Right lung (tissue), 5 donors: Measurements from ENCODE around the gene SGPP2. TPM values are rescaled to one million over a fixed set of nuclear protein-coding genes. Genes with fewer than 3 reads are reported as not detected.
"Not testable (repeated sequence)": the region's sequence is repeated elsewhere in the genome, so short reads cannot be mapped to it uniquely, and the experiment has no call there.

Experiments used
- DNase-seq, 2 donors: peaks; one replicate each; pipeline ENCODE4 v3.0.0-alpha.2; 2013
- polyA plus RNA-seq, 5 donors: library from polyadenylated mRNA; unstranded; fragments of 120-200 nt; gene quantifications; one replicate each; pipeline versions ENCODE4 v1.2.1 to v1.2.3, GENCODE V29; 2013; ENCODE audit warnings: inconsistent platforms in 1 of 5, low replicate concordance in 1 of 5; ENCODE audit not compliant: insufficient read length in 5 of 5, insufficient read depth in 1 of 5

Gene SGPP2
- polyA plus RNA-seq, 5 donors, result 2.3 to 5.5 (median 4.3) TPM

DNA sequence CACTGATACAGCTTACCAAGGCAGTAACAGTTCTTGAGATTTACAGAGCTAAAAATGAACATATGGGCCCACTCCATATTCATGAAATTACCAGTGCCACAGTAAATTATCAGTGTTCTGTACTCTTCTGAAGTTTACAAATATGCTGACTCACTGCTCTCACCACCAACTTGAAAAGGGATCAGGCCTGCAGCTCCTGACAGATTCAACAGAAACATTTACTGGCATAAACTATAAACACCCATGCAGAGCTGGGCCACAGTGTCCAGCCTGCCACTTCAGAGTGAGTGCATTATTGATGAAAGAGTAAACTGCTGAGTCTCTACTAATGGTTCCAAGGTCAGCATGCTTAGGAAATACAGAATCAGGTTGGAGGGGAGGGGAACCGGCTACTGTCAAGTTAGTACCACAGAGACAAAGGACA, 148.4 kb downstream of the SGPP2 start:
- DNase-seq, result peak in 1 of 2 donors; percentile 13

DNA sequence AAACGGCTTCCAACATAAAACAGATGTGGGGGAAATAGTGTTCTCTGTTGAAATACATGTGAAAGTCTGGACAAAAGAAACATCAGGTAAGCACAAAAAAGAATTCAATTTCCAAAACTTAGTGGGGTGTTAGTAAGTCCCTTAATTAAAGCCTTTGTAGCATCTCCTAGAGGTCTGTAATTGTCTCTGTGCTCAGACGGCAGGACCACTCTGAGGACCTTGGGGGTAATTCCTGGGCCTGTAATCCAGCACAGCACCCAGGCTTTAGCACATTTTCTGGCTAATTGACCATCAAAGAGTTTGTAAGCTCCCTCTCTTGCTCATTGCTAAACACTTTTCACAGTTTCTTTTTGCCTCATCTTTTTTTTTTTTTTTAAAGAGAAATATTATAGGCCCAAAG, 151.3 kb downstream of the SGPP2 start:
- DNase-seq, result no peak

DNA sequence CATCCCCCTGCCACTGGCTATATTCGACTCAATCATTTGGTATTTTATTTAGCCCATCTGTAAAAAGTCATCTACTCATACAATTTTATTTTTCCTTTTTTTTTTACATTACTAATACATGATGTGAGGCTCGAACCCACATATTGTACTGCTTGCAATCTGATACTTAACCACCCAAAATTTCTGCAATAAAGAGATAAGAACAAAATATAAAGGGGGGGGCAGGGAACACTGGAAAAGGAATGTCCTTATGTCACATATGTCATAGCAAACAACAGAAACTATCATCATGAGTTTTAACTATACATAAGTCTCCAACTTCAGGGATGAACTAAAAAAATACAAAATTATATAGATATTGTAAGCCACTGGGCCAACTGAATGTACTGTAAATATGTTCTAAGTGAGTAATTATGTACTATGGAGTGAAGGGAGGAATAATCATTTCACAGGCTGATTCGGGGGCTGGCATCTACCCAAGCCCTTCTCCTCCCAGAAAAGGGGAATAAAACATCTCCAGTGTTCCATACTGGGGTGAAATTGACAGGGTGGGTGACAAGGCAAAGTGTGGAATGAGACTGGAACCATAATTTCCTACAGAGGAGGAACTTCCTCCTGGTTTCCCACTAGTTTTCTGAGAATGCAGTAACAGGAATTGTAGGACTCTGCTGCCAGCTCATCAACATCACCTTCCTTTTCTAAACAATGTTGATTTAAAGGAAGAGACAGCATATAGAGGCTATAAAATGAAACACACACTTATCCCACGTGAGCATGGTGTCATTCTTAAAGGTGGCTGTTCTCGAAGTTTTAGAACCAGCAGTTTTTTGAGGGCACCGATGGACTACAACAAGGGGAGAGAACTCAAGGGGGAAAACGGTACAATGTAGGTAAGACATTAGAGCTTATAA, 152.1 kb downstream of the SGPP2 start:
- no peak for DNase-seq

DNA sequence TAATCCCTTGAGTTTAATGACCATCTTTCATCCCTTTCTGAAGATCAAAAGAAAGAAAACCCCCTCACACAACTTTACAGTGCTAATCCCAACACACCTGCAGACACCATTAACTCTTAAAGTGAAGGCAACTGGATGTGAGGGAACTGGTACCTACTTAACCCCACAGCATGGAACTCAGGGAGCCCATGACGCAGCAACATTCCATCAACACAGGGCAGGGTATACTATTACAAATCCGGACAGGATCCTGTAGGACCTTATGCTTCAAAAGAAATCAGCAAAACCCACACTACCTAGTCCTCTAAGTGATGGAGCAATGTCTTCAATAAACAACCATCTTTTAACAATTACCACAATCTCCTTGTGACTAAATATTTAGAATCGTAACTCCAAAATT, 153.0 kb downstream of the SGPP2 start:
- no peak for DNase-seq

DNA sequence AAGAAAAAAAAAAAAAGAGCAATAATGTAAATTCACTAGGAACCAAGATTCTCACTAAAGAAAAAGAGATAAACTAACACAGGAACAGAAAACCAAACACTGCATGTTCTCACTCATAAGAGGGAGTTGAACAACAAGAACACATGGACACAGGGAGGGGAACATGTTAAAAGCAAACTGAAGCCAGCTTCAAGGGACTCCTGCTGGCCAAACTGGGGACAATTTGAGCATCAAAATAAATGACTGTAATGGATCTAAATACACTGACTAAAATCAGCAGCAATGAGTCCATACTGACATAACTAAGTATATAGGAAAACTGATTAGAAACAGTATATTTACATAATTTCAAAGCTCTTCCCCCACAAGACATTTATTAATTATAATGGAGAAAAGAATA, 158.6 kb downstream of the SGPP2 start:
- DNase-seq, result no peak

- not testable (repeated sequence) for DNase-seq
Measured at GRCh38 chr2:222584589-222584988, 160.2 kb downstream of the SGPP2 start.

DNA sequence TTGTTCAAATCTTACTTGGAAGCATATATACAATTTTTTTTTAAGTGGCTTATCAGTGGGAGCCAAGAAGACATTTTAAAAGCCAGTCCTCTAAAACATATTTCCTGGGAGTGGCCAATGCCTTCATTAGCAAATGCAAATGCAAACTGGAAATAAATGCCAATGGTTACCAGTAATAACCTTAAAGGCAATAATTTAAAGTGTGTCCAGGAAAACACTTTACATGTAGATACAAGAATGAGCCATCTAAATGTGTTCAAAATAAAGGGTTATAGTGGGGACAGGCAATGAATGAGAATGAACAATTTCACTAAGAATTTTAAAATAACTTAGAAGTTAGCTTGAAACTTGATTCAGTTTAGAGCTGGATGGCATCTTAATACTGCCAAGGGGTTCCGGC, 167.3 kb downstream of the SGPP2 start:
- no peak for DNase-seq

- no peak for DNase-seq
Measured at GRCh38 chr2:222592176-222592575, 167.8 kb downstream of the SGPP2 start.

GRCh38 chr2:222594679-222595078, 170.3 kb downstream of the SGPP2 start:
- no peak for DNase-seq

GRCh38 chr2:222595581-222595980, 171.2 kb downstream of the SGPP2 start:
- DNase-seq, result no peak

DNA sequence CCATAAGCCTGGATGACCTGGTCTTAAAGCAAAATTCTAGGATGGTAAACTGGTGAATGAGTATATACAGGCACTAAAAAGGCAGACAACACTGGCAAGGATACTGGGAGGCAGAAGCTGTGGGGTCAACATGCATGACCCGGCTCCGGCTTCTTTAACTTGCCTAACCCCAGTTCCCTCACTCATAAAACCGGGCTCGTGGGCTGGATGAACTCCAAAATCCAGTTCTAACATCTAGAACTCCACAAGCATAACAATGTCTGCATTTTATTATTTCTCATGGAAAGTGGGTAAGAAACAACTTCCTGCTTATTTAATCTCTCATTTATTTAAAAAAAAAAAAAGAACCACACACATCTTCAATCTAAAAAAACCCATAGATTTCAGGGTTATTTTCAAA, 174.3 kb downstream of the SGPP2 start:
- DNase-seq, result no peak

- DNase-seq, result no peak
Measured at GRCh38 chr2:222603501-222603900, 179.2 kb downstream of the SGPP2 start.

GRCh38 chr2:222604749-222605515, 180.6 kb downstream of the SGPP2 start:
- DNase-seq, result no peak

DNA sequence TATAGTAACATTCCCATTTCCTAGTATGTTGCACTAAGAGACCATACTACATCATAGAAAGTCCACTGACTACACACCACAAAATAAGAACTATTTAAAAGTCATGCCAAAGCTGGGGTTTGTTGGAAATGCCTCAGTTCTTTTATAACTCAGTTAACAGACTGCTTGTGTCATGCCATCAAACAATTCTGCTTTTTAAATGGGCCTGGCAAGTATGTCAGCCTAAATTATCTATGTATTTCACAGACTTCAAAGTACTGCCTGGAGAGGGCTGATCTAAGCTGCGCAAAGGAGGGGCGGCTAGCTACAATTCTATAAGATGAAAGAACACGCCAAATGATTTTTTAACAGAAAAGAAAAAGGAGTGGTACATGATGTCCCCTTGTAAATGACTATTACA, 182.0 kb downstream of the SGPP2 start:
- DNase-seq, result no peak

DNA sequence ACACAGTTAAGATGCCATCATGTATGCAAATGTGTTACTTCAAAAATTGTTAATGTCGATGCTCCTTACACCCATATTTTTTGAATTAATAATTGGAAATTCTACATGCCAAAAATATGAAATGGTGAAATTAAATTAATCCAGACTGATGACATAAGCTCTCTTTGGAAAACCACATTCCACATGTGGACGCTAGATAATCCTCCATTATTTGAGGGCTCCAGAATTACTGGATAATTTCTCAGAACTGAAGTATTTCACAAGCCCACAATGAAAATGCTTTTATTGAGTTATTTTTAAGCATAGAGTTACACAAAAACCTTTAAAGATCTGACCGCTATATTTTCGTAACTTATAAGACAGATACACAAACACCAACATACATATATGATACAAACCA, 183.7 kb downstream of the SGPP2 start:
- DNase-seq, result no peak

DNA sequence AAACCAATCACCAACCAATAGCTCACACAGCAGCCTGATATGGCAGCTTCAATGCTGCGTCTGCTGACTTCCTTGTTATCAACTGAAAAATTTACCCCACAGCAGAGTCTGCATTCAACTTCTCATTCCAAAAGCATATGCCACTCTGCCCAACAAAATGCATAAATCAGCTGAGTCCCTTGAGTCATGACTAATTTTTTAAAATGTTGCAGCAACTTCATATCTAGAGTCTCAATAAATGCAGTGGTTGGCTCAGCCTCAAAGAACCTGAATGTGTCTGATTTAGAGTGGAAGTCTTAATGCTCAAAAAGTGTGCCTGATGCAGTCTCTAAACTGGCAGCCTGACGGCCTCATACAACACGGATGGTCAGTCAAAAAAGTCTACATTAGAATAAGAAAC, 185.0 kb downstream of the SGPP2 start:
- DNase-seq, result no peak

Other genes with a start within 250 kb of the SGPP2 start
- under 1 TPM in 2 of 5 donors, not detected in 3; 0.13 to 0.14 TPM for gene PAX3, start 125.5 kb upstream of the SGPP2 start, polyA plus RNA-seq
- 10 to 100 TPM; 22.9 to 27.0 (median 24.4) TPM for gene FARSB, start 231.5 kb downstream of the SGPP2 start, polyA plus RNA-seq
- gene MOGAT1, start 247.1 kb downstream of the SGPP2 start, polyA plus RNA-seq, result not detected